Measurements from ENCODE around the gene DPP4. TPM values are rescaled to one million over a fixed set of nuclear protein-coding genes. Genes with fewer than 3 reads are reported as not detected.

The DPP4 gene
- total and polyA plus RNA-seq, 8 donors, result 0.15 to 30.1 (median 2.4) TPM

GRCh38 chr2:162079514-162079913 is 5.5 kb upstream of the DPP4 start:
- 76 to 87% (median 82%) methylated on average over 2 of the region's 2 CpGs for WGBS, 5 donors
- intact Hi-C loops (cut with DNase I; ENCODE audit: low total_unique reads), result no loop called here
- Histone ChIP-seq H3K36me3 (no peaks in the 10 kb centered on the region), H3K9me3 (peaks cover 0 to 19% (median 14%) of the 10 kb centered on the region in 4 donors), H3K27me3 (peaks cover 0 to 4% (median 0%) of the 10 kb centered on the region in 3 donors), H3K4me1 (peaks cover 0 to 6% (median 3%) of the 10 kb centered on the region in 4 donors), H3K27ac (no peak overlapping the region), H3K4me3 (no peak overlapping the region)
- no peak for TF ChIP-seq POLR2A (IDR thresholded peaks at IDR 0.05)
- no peak for TF ChIP-seq POLR2AphosphoS5 (IDR thresholded peaks at IDR 0.05)
- no peak for TF ChIP-seq EP300 (IDR thresholded peaks at IDR 0.05)
- TF ChIP-seq CTCF (IDR thresholded peaks at IDR 0.05), result no peak
- no peak for DNase-seq

- WGBS, 5 donors, result 90 to 100% (median 91%) methylated on average over 2 of the region's 2 CpGs
- H3K4me3 ChIP-seq, result no peak overlapping the region
- peaks cover 0 to 19% (median 14%) of the 10 kb centered on the region in 4 donors for H3K9me3 ChIP-seq
- TF ChIP-seq POLR2AphosphoS5 (IDR thresholded peaks at IDR 0.05) (no peak), CTCF (IDR thresholded peaks at IDR 0.05) (no peak), EP300 (IDR thresholded peaks at IDR 0.05) (no peak), POLR2A (IDR thresholded peaks at IDR 0.05) (no peak)
- peaks cover 0 to 18% (median 5%) of the 10 kb centered on the region in 3 donors for H3K27me3 ChIP-seq
- intact Hi-C loops (cut with DNase I; ENCODE audit: low total_unique reads), result no loop called here
- peaks cover 23 to 43% (median 30%) of the 10 kb centered on the region in 4 donors for H3K4me1 ChIP-seq
- no peak for DNase-seq
- no peaks in the 10 kb centered on the region for H3K36me3 ChIP-seq
- H3K27ac ChIP-seq, result no peak overlapping the region
Measured at GRCh38 chr2:162075689-162076132, 1.7 kb upstream of the DPP4 start.

- Histone ChIP-seq H3K36me3 (no peaks in the 10 kb centered on the region), H3K27ac (no peak overlapping the region), H3K4me3 (no peak overlapping the region), H3K27me3 (peaks cover 0 to 18% (median 5%) of the 10 kb centered on the region in 3 donors), H3K4me1 (peaks cover 23 to 43% (median 30%) of the 10 kb centered on the region in 4 donors), H3K9me3 (peaks cover 0 to 19% (median 14%) of the 10 kb centered on the region in 4 donors)
- DNase-seq, result no peak
- WGBS, 5 donors, result 56 to 78% (median 65%) methylated on average over 6 of the region's 6 CpGs
- TF ChIP-seq POLR2A (IDR thresholded peaks at IDR 0.05) (no peak), EP300 (IDR thresholded peaks at IDR 0.05) (no peak), CTCF (IDR thresholded peaks at IDR 0.05) (no peak), POLR2AphosphoS5 (IDR thresholded peaks at IDR 0.05) (no peak)
- intact Hi-C loops (cut with DNase I; ENCODE audit: low total_unique reads), result no loop called here
Measured at GRCh38 chr2:162074928-162075688, 1.1 kb upstream of the DPP4 start.

GRCh38 chr2:162074632-162074895 is 549 bp upstream of the DPP4 start:
- TF ChIP-seq POLR2A (IDR thresholded peaks at IDR 0.05) (no peak), CTCF (IDR thresholded peaks at IDR 0.05) (no peak), POLR2AphosphoS5 (IDR thresholded peaks at IDR 0.05) (no peak), EP300 (IDR thresholded peaks at IDR 0.05) (no peak)
- intact Hi-C loops (cut with DNase I; ENCODE audit: low total_unique reads), result no loop called here
- Histone ChIP-seq H3K27ac (no peak overlapping the region), H3K4me3 (peak overlapping the region; percentile 56 to 73 (median 60)), H3K4me1 (peaks cover 23 to 43% (median 30%) of the 10 kb centered on the region in 4 donors), H3K9me3 (peaks cover 0 to 13% (median 10%) of the 10 kb centered on the region in 4 donors), H3K27me3 (peaks cover 0 to 18% (median 5%) of the 10 kb centered on the region in 3 donors), H3K36me3 (no peaks in the 10 kb centered on the region)
- DNase-seq, result no peak
- 38 to 53% (median 46%) methylated on average over 2 of the region's 2 CpGs for WGBS, 5 donors
